Lower leg skin (tissue), 4 donors: Measurements from ENCODE around the gene TMEM132A. TPM values are rescaled to one million over a fixed set of nuclear protein-coding genes. Genes with fewer than 3 reads are reported as not detected.

ENCODE experiments used
- DNase-seq, 2 donors: peaks; one replicate each; pipeline ENCODE4 v3.0.0-alpha.2; 2019; ENCODE audit warnings: low spot score in 2 of 2
- H3K4me3 ChIP-seq: fragments of 200-600 bp; sonication (generic); 2 replicates; pipeline ENCODE4 v1.5.1; 2017; ENCODE audit warnings: mild to moderate bottlenecking, low read depth; ENCODE audit not compliant: poor library complexity, severe bottlenecking
- CTCF ChIP-seq, 3 donors: fragments of 450-650 bp; IDR thresholded peaks; one replicate each; pipeline ENCODE4 v1.5.1; 2016; ENCODE audit warnings: antibody characterized with exemption in 3 of 3, mild to moderate bottlenecking in 3 of 3, moderate library complexity in 2 of 3
- POLR2A ChIP-seq, 2 donors: fragments of 450-650 bp; IDR thresholded peaks; one replicate each; pipeline ENCODE4 v1.6.1; 2016 to 2017; ENCODE audit warnings: antibody characterized with exemption in 2 of 2, mild to moderate bottlenecking in 1 of 2, moderate library complexity in 1 of 2
- WGBS, 2 donors: methylation state at CpG; one replicate each; pipeline ENCODE4 v1.1.5; 2018; 5-methylcytosine and 5-hydroxymethylcytosine counted together
- intact Hi-C: fragments of 100-400 bp; cut with DNase I; formaldehyde crosslinking; loops from one replicate; pipeline ENCODE4 v1.15.0; 2023; ENCODE audit warnings: low total_unique reads
- total RNA-seq, 4 donors: library from RNA; depleted of rRNA; stranded (reverse); fragments of >200 nt; gene quantifications; one replicate each; pipeline ENCODE4 v1.1.0, GENCODE V29; 2016

Gene TMEM132A
- total RNA-seq, 4 donors from 2014 or later, result 2.9 to 13.7 (median 5.3) TPM

- no peak for DNase-seq
- intact Hi-C loops, result no loop called here
- no peak for TF ChIP-seq CTCF (IDR thresholded peaks at IDR 0.05)
- no peak for TF ChIP-seq POLR2A (IDR thresholded peaks at IDR 0.05)
- H3K4me3 ChIP-seq, result no peak overlapping the region
Measured at GRCh38 chr11:60977836-60978235, 53.6 kb downstream of the TMEM132A start.

- DNase-seq, result no peak
- intact Hi-C loops, result no loop called here
- 66% methylated on average over 10 of the region's 10 CpGs for WGBS, 2 donors
- no peak for TF ChIP-seq CTCF (IDR thresholded peaks at IDR 0.05)
- TF ChIP-seq POLR2A (IDR thresholded peaks at IDR 0.05), result no peak
- no peak overlapping the region for H3K4me3 ChIP-seq
Measured at GRCh38 chr11:60978546-60979380, 54.5 kb downstream of the TMEM132A start.

GRCh38 chr11:60981515-60981914 lies 57.3 kb downstream of the TMEM132A start:
- 91 to 94% methylated on average over 11 of the region's 12 CpGs for WGBS, 2 donors
- no peak overlapping the region for H3K4me3 ChIP-seq
- intact Hi-C loops, result no loop called here
- DNase-seq, result no peak
- TF ChIP-seq CTCF (IDR thresholded peaks at IDR 0.05) (no peak), POLR2A (IDR thresholded peaks at IDR 0.05) (no peak)

GRCh38 chr11:60982184-60982583 lies 57.9 kb downstream of the TMEM132A start:
- no peak for TF ChIP-seq POLR2A (IDR thresholded peaks at IDR 0.05)
- TF ChIP-seq CTCF (IDR thresholded peaks at IDR 0.05), result no peak
- WGBS, 2 donors, result 89 to 93% methylated on average over 8 of the region's 8 CpGs
- H3K4me3 ChIP-seq, result no peak overlapping the region
- DNase-seq, result no peak
- intact Hi-C loops, result no loop called here

- TF ChIP-seq CTCF (IDR thresholded peaks at IDR 0.05) (no peak), POLR2A (IDR thresholded peaks at IDR 0.05) (no peak)
- intact Hi-C loops, result no loop called here
- H3K4me3 ChIP-seq, result no peak overlapping the region
- WGBS, 2 donors, result 70 to 82% methylated on average over 6 of the region's 6 CpGs
- peak in 1 of 2 donors; percentile 34 for DNase-seq
Measured at GRCh38 chr11:60984149-60984548, 59.9 kb downstream of the TMEM132A start.

- peak in 1 of 2 donors; percentile 14 for DNase-seq
- WGBS, 2 donors, result 37 to 43% methylated on average over 4 of the region's 4 CpGs
- no peak for TF ChIP-seq POLR2A (IDR thresholded peaks at IDR 0.05)
- TF ChIP-seq CTCF (IDR thresholded peaks at IDR 0.05), result no peak
- H3K4me3 ChIP-seq, result no peak overlapping the region
- intact Hi-C loops, result no loop called here
Measured at GRCh38 chr11:60984636-60985035, 60.4 kb downstream of the TMEM132A start.
